A549 (cell line): Measurements from ENCODE around the gene SEPHS1.

ENCODE experiments used
- POLR2A ChIP-seq: IDR thresholded peaks from 2 replicates; pipeline ENCODE4 v1.6.1; 2012; ENCODE audit warnings: mild to moderate bottlenecking, low read length
- RCOR1 ChIP-seq: fragments of 150-350 bp; IDR thresholded peaks from 2 replicates; pipeline ENCODE4 v1.6.1; 2014; ENCODE audit warnings: antibody characterized with exemption, low read length, low read depth

DNA sequence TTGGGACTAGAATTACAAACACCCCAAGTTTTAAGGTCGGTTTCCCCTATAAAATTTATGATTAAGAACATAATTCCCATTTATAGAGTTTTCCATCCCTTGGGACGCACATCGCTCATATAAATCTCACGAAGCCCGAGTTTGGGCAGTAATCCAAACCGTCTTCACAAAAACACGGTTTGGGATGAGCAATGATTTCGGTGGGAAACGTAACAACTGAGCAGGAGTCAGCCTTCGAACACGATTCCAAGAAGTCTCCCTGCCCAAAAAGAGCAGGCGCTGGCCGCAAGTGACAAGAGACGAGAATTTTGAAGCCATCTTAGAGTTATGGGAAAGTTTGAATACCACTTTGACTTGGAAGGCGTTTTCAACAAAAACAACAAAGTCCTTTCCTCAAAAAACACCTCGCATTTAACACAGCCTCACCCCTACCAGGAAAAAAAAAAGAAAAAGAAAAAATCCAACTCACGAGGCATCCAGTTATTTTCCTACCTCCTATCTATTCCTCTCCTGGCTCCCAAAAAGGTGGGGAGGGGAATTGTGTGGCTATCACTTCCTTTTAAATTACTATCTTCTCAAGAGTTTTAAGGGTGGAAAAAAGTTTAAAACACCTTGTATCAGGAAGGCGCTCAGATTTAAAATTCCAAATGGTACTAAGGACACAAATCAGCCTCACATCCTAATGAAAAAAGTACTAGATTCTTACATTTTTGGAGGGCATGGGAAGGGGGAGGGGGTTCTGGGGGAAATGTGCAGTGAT, 1.6 kb downstream of the SEPHS1 start:
- TF ChIP-seq POLR2A (no peak), RCOR1 (no peak)
